NOMO-1 (cell line): ENCODE results near the gene ARSA.

Source experiments
- DNase-seq, 2 experiments: peaks; one replicate each; lab custom pipeline; 2025; ENCODE audit not compliant: unreplicated experiment in 2 of 2; lab: John Stamatoyannopoulos, UW

ARSA gene

GRCh38 chr22:50582493-50583293 is 45.3 kb downstream of the ARSA start, which contains the start of gene CHKB:
Gene CHKB (minus strand): TSS chr22:50582849. CDS start chr22:50582781, 68 bp downstream.
- peak; percentile 98 to 100 for DNase-seq

GRCh38 chr22:50581950-50582492 is 45.9 kb downstream of the ARSA start:
- peak in 1 of 2 experiments; percentile 51 for DNase-seq

- no peak for DNase-seq
Observed at GRCh38 chr22:50581031-50581949, 46.7 kb downstream of the ARSA start.

- no peak for DNase-seq
Observed at GRCh38 chr22:50579752-50580151, 48.2 kb downstream of the ARSA start.

- DNase-seq, result no peak
Observed at GRCh38 chr22:50578776-50579310, 49.1 kb downstream of the ARSA start.

- DNase-seq, result no peak
Observed at GRCh38 chr22:50577987-50578775, 49.8 kb downstream of the ARSA start, which contains the start of gene CPT1B. Gene CPT1B (minus strand): TSS chr22:50578427. CDS start chr22:50577915, 512 bp downstream.

- no peak for DNase-seq
Observed at GRCh38 chr22:50577697-50577986, 50.3 kb downstream of the ARSA start.

- no peak for DNase-seq
Observed at GRCh38 chr22:50576806-50577696, 50.9 kb downstream of the ARSA start.

GRCh38 chr22:50576070-50576469 is 51.9 kb downstream of the ARSA start:
- no peak for DNase-seq

- DNase-seq, result no peak
Observed at GRCh38 chr22:50575426-50575941, 52.5 kb downstream of the ARSA start.
